GM18505 (cell line): ENCODE measurements around the gene FBXO31.
"Not testable (repeated sequence)": the region's sequence is repeated elsewhere in the genome, so short reads cannot be mapped to it uniquely, and the experiment has no call there.

Source experiments
- ATAC-seq: cut with Tn5 transposase; IDR thresholded peaks from one replicate; pipeline ENCODE4 v1.9.1; 2021; ENCODE audit not compliant: unreplicated experiment
- POLR2A ChIP-seq: IDR thresholded peaks from 4 replicates; pipeline ENCODE4 v1.6.1; 2011; ENCODE audit warnings: borderline replicate concordance; ENCODE audit not compliant: insufficient read depth, insufficient read length; ENCODE audit errors: extremely low read depth

The FBXO31 gene

DNA sequence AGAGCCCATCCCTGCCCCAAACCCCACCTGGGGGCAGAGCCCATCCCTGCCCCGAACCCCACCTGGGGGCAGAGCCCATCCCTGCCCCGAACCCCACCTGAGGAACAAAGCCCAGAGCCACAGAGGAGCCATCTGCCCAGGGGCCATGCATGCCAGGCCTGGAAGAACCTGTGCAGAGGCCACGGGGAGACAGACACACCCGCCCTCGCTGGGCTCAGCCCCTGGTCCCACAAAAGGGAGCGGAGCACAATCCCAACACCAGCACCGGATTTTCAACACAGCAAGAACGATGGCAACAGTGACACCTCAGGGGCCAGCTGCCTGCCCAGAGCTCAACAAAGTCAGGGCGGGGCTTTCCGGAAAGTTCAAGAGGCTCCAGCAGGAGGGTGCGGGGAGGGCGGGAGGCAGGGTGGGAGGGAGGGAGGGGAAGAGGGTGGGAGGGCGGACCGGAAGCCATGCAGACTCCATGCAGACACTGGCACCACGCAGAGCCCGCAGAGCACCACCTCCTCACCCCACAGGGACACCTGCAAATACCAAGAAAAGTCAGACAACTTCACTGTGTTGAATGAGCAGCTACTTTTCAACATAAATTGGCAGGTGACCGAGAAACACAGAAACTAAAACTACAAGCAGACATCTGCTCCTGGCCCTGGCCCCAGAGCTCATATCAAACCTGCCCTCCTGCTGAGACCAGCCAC lies 38.5 kb downstream of the FBXO31 start:
- no peak for ATAC-seq
- no peak for TF ChIP-seq POLR2A

GRCh38 chr16:87344165-87344930 lies 39.2 kb downstream of the FBXO31 start:
- no peak for ATAC-seq

DNA sequence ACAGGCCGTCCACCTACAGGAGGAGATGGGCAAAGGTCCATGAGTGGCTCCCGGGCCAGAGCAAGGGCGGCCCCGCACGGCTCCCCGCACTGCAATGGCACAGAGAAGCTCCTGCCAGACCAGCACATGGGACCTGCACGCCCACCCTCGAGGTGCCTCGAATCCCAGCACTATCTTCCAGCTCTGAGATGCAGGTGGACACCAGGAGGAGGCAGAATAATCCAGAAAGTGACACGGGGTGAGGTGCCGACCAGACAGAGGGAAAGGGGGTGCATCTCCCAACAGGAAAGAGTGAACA lies 39.9 kb downstream of the FBXO31 start:
- TF ChIP-seq POLR2A: no peak
- ATAC-seq: no peak

More at GRCh38 chr16:87344165-87344930, 39.2 kb downstream of the FBXO31 start:
- no peak for TF ChIP-seq POLR2A

GRCh38 chr16:87342978-87343752 lies 40.4 kb downstream of the FBXO31 start:
- no peak for ATAC-seq
- TF ChIP-seq POLR2A: no peak

- no peak for TF ChIP-seq POLR2A
Measured at GRCh38 chr16:87342504-87342903, 41.1 kb downstream of the FBXO31 start.

GRCh38 chr16:87340198-87340597 lies 43.4 kb downstream of the FBXO31 start:
- TF ChIP-seq POLR2A: no peak
- no peak for ATAC-seq

More at GRCh38 chr16:87342504-87342903, 41.1 kb downstream of the FBXO31 start:
- ATAC-seq: no peak

DNA sequence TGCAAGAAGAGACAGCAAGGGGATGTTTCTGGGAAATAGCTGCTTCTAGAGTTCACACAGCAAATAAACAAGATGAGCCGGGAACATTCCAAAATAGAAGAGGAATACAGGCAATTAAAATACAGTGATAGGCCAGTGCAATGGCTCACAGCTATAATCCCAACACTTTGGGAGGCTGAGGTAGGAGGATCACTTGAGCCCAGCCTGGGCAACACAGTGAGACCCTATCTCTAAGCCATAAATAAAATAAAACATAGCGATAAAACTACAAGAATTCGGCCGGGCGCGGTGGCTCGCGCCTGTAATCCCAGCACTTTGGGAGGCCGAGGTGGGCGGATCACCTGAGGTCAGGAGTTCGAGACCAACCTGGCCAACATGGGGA lies 43.9 kb downstream of the FBXO31 start:
- not testable (repeated sequence) for ATAC-seq

DNA sequence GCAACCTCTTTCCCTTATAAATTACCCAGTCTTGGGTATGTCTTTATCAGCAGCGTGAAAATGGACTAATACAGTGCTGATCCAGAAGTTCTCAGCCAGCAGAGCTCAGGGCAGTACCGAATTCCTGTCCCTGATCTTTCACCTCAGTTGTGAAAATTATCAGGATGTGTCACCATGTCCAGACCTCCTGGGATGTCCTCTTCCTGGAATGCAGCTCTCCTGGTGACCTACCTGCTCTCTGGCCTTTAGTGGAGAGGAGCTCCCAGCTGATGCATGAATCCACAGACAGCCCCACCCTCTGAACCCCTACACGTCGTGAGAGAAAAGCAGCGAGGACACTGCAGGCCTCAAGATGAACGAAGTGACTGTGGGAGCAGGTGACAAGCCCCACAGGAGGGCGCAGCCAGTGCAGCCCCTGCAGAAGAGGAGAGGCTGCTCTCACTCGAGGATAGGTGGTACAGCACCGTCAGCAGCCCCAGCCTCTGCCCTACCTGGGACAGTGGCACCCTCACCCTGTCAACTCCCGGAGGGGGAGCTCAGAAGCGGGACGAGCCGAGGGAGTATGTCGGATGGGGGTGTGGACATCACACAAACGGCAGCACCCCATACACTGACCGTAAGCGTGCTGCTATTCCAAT lies 44.4 kb downstream of the FBXO31 start:
- no peak for ATAC-seq
- no peak for TF ChIP-seq POLR2A

DNA sequence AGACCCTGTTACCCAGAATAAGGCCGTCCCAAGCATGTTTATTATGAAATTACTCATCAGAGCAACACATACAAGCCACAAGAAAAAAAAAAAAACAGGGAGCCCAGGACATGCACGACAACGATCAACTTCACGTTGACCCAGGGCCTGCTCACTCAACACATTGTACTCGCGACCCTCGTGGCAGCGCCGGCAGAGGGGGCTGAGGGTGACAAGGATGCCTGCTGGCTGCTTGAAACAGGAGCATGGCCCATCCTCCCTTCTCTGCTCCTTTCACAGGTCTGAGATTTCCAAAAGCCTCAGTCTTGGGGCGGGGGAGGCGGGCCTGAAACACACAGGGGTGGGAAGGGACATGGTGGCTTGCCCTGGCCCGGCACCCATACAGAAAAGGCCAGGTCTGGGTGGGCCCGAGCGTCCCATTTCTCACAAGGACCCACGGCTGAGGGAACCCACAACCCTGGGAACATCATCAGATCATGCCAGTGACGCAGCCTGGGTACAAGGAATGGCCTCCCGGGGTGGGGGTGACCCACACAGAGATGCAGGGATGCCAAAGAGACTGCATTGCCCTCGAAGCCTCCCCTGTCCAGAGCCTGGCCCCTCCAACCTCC lies 45.3 kb downstream of the FBXO31 start:
- ATAC-seq: no peak
- no peak for TF ChIP-seq POLR2A

DNA sequence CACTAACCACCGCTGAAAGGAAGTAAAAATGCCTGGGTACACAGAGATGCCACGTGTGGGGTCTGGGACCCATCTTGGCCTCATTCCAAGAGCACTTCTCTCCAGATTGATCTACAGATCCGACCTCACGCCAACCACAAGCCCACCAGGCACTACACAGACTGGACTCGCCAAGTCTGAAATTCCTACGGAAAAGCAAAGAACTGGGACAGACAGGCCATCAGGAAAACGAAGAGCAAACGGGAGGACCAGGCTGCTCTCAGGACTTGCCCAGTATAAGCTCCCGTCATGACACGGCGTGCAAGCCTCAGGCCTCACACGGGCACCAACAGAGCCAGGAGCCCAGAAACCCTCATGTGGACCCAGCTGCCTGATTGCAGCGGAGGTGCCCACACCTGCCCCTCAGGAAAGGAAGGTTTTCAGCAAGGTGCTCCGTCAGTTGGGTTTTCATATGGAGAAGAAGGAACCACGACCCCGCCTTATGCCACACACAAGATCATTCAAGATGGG lies 46.3 kb downstream of the FBXO31 start:
- no peak for ATAC-seq
- TF ChIP-seq POLR2A: no peak

DNA sequence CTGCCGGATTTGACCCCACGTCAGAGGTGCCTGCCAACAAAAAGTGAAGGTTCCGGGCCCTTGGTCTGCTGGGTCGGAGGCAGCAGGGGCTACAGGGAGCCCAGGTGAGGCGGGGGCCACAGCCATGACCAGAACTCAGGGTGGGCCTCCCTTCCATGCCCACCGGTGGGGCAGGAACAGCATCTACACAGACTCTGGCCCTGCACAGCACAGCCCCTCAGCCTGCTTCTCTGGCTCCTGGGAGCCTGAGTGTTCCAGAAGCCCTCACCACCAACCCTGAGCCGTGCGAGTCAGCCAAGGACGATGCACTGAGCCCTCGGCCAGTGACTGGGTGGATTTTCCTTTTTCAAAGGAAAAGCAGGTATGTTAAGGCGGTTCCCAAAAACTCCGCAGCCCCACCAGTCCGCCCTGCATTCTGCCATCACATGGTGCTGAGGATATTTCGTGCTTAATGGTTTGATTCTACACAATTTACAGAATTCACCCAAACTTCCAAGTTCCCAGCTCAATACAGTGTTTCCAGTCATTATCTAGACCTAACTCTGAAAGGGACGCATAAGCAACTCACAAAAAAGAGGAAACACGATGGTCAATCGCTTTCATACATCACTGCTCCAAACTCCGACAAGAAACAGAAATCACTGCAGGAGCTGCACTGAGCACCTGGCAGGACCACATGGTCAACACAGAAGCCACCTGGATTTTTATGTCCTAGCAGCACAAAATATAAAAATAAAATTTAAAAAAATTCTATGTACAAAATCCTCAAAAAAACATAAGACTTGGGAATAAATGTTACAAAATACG lies 46.9 kb downstream of the FBXO31 start:
- no peak for TF ChIP-seq POLR2A
- no peak for ATAC-seq
